ENCODE measurements around the gene H6PD. TPM values are rescaled to one million over a fixed set of nuclear protein-coding genes. Genes with fewer than 3 reads are reported as not detected.

Gene H6PD
- total RNA-seq, 1 experiment from 2014 or later = 12.6 TPM

Other genes with a start within 250 kb of the H6PD start
- gene SLC2A7, start 208.4 kb upstream of the H6PD start, total RNA-seq (2014; rRNA removed; shearing (Covaris generic)) = not detected in 2 replicates
- gene SLC2A5, start 165.1 kb upstream of the H6PD start, total RNA-seq (2014; rRNA removed; shearing (Covaris generic)) = not detected in 2 replicates
- 6.0 and 6.5 TPM in 2 replicates for gene GPR157, start 105.7 kb upstream of the H6PD start, total RNA-seq (2014; rRNA removed; shearing (Covaris generic))
- gene SPSB1, start 58.1 kb downstream of the H6PD start, total RNA-seq (2014; rRNA removed; shearing (Covaris generic)) = 16.2 and 24.4 TPM in 2 replicates

Data from SJSA1 (cell line).